Measurements from ENCODE around the gene KRTAP5-1.
A peak's percentile ranks its signal among the peaks of the same experiment; 100 is the strongest.

KRTAP5-1 gene

GRCh38 chr11:1571760-1572196 lies 13.3 kb downstream of the KRTAP5-1 start:
- DNase-seq (ENCODE audit: low read depth) = no peak

DNA sequence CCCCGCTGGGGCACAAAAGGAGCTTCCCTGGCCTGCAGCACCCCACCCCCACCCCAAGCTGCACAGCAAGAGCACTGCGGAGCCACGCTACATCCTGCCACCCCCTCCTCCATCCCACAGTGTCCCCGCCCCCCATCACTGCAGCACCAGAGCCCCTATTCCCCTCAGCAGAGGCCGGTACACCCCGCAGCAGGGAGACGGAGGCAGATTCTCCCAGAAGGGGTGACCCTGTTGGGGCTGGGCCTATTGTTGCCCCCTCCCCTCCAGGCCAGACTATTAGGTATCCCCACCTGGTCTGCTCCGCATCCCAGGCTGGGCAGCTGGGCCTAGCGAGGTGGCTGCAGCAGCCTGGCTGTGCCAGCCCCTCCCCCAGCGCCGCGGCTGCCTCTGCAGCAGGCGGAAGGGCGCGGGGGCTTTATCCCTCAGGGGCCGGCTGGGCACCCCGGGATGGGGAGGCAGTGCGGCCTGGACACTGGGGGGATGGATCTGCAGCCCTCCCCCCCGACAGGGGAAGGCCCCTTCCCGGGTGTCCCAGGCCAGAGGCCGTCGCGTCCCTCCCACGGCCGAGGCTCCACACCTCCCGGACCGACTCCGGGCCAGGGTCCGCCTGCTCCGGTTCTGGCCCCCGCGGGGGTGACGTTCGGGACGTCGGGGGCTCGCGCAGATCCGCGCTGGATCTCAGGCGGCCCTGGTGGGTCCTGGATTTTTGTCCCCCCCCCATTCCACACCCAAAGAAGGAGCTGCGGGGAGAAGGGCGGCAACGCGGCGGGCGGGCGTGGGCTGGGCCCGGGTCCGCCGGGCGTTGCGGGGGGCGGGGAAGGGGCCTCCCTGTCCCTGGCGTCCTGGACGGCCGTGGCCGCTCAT lies 14.0 kb downstream of the KRTAP5-1 start:
- no peak for DNase-seq (ENCODE audit: low read depth)

GRCh38 chr11:1570531-1570895 lies 14.6 kb downstream of the KRTAP5-1 start:
- DNase-seq (ENCODE audit: low read depth) = no peak

DNA sequence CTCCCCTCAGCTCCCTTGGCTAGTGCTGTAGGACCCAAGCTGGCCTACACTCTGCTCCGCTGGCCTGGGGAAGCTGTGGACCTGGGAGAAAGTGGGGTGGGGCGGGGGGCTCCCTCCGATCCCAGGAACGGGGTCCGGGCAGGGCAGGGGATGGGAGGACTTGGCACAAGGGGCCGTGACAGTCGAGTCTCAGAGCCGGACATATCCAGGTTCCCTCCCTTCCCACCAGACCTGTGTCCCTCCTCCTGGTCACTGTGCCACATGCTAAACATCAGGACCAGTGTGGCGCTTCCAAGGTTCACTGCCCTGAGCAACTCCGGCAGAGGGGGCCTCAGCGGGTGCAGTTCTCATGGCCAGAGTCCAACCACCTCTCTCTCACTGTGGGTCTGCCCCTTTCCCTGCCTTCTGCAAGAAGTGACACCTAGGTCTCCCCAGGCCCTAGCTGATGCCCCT lies 15.1 kb downstream of the KRTAP5-1 start:
- DNase-seq (ENCODE audit: low read depth) = no peak

DNA sequence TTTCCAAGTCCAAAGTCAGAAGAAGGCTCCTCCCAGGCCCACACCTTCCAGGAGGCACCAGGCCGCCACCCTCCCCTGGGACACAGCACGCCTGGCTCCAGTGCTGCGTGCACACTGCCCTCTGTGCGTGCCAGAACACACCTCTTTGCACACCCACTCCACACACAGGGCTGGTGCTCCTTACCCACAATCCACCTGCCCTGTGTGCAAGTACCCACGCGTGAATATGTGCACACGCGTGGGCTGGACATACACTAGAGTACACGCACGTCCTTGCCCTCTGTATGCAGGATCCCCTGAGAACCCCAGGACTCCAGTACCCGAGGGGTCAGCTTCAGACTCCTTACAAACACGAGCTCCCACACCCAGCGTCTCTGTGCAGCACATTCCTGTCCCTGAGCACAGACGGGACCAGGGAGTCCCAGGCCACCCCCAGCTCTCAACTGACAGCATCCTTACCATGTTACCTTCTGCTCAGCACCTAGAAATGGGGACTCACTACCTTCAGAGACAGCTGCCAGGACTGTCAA lies 15.8 kb downstream of the KRTAP5-1 start:
- DNase-seq (ENCODE audit: low read depth) = no peak

DNA sequence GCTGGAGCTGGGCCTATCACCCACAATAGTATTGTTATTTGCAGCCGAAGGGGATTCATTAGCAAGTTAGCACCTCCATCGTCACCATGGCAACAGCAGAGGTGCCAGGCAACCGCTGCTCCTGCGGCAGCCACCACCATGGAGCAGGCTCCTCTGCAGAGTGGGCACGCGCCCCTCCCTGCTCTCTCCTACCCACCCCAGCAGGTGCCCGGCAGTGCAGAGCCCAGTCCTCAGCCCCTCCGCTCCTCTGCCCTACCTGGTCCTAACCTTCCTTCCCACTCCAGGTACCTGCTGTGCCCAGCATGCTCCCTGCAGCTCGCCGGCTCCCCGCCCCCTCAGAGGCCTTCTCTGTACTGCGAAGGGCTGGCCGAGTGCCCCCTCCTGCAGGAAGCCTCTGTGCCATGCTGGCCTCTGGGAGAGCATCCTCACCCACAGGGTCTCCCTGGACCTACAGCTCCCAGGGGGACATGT lies 16.6 kb downstream of the KRTAP5-1 start:
- no peak for DNase-seq (ENCODE audit: low read depth)

DNA sequence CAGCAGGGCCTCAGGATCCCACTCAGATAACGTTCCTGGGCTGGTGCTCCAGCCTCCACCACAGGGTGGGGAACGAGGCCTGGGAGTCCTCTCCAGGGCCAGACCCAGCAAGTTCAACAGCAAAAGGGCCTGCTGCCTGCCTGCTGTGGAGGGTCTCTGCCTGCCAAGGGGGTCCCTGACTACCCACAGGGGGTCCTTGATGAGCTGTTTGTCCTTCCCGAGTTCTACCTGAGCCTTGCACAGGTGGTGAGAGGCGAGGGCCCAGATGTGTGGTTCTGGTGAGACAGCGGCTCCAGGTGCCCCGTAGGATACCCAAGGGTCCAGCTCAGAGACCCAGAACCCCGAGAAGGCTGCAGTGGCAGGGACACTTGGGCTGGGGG lies 17.4 kb downstream of the KRTAP5-1 start:
- DNase-seq (ENCODE audit: low read depth) = no peak

DNA sequence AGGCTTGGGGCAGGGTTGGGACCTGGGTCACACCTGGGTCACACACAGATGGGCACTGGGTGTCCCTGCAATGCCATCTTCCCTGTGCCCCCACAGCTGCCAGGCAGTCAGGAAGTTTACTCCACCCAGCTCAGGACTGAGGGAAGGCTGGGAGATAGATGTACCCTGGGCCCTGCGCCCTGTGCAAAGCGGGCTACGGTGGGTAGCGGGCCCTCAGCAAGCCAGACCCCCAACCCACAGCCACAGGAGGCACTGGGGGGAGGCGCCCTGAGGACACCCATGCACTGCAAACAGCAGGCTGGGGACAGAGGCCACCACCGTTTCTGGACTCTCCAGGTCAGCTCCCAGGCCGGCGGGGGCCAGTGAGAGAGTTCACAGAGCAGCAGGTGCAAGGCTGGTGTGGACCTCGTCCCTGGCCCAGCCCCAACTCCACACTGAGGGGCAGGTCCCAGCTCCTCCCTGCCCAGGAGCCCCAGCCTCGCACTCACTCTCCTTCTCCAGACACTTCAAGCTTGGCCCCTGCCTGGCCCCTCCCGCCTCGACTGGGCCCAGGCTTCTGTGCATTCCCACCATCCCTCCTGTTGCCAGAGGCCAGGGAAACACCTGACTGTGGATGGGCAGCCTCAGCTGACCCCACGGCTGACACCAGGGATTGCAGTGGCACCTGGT lies 17.9 kb downstream of the KRTAP5-1 start:
- no peak for DNase-seq (ENCODE audit: low read depth)

- DNase-seq (ENCODE audit: low read depth) = no peak
Observed at GRCh38 chr11:1566381-1567051, 18.6 kb downstream of the KRTAP5-1 start.

DNA sequence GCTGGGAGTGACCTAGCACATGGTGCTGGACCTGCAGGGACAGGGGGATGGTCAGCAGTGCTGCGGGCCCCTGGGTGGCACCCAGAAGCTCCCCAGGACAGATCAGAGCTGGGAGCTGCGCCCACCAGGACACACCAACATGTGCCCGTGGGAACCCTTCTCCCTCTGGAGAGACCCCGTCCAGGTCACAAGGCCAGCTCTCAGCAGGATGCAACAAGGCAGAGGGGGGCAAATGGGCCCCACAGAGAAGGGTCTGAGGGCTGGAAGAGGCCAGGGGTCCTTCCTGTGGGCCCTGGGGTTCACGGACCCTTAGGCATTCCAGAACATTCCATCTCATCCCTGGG lies 19.2 kb downstream of the KRTAP5-1 start:
- no peak for DNase-seq (ENCODE audit: low read depth)

DNA sequence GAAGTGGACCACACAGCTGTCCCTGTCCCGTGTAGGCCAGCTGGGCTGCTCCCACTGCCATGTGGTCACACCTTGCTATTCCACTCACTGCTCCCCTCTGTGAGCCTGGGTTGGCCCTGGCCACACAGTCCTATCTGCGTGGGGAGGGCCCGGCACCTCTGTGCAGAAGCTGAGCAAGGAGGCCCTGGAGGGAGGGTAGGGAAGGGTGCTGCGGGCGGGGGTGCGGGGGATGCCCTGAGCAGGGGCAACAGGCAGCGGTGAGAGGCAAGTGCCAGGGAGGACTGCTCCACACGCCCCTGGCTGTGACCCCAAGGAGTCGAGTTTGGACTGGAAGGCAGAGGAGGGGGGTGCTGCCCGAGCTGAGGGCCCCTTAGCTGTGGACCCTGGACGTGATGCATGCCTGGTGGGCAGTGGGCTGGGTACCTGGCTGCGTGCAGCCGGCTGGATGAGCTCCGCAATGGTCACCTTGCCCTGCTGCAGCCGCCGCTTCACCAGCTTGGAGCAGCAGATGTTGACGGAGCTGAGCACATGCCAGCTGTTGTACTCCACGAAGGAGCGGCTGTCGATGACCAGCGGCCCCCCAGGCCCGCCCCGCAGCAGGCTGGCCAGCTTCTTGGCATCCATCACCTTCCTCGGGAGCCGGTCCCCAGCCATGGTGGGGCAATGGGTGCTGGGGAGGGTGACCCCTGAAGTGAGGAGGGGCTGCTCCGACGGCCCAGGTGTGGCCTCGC lies 19.7 kb downstream of the KRTAP5-1 start:
- no peak for DNase-seq (ENCODE audit: low read depth)

DNA sequence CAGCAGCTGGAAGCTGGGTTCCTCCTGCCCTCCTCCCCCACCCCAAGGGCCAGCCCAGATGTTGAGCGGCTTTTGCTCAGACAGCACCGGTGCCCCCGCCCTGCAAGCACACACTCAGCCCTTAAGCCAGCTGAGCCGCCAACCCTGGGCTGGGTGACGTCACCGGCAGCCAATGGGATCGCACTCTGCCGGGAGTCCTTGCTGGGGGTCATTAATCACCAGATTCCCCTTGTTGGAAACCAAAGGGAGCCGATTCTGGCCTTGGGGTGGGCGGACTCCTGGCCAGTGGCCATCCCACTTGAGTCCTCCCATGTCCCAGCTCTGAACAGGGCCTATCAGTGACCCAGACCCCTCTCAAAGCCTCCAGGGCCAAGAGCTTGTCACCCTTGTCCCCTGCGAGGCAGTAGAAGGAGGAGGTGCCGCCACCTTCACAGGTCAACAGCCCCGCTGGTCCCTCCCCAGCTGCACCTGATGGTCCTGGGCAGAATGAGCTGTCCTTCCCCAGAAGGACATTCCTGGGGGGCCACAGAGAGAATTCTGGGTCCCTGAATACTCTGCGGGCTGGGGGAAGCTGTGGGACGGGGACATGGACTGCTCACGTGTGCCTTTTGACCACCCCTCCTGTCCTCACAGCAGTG lies 20.4 kb downstream of the KRTAP5-1 start:
- DNase-seq (ENCODE audit: low read depth) = peak; percentile 71

GRCh38 chr11:1563697-1564534 lies 21.2 kb downstream of the KRTAP5-1 start:
- no peak for DNase-seq (ENCODE audit: low read depth)

GRCh38 chr11:1563149-1563638 lies 21.9 kb downstream of the KRTAP5-1 start:
- DNase-seq (ENCODE audit: low read depth) = no peak

GRCh38 chr11:1562469-1563148 lies 22.5 kb downstream of the KRTAP5-1 start:
- no peak for DNase-seq (ENCODE audit: low read depth)

- DNase-seq (ENCODE audit: low read depth) = no peak
Observed at GRCh38 chr11:1561955-1562354, 23.1 kb downstream of the KRTAP5-1 start.

- no peak for DNase-seq (ENCODE audit: low read depth)
Observed at GRCh38 chr11:1561266-1561665, 23.8 kb downstream of the KRTAP5-1 start.

- DNase-seq (ENCODE audit: low read depth) = no peak
Observed at GRCh38 chr11:1560649-1561251, 24.3 kb downstream of the KRTAP5-1 start.

GRCh38 chr11:1560002-1560648 lies 25.0 kb downstream of the KRTAP5-1 start:
- no peak for DNase-seq (ENCODE audit: low read depth)

Data from fibroblast of the conjunctiva (primary cell).